HK-2 (cell line): Measurements from ENCODE around the gene CDR2L.
"Not testable (repeated sequence)": the region's sequence is repeated elsewhere in the genome, so short reads cannot be mapped to it uniquely, and the experiment has no call there.

Experiments
- DNase-seq: peaks from one replicate; pipeline ENCODE4 v3.0.0-alpha.2; 2018; ENCODE audit not compliant: unreplicated experiment

The CDR2L gene

GRCh38 chr17:74981979-74982662 lies 5.3 kb upstream of the CDR2L start:
- DNase-seq, result peak; percentile 82

- not testable (repeated sequence) for DNase-seq
These were observed 4.6 kb upstream of the CDR2L start for GRCh38 chr17:74982663-74983313.

GRCh38 chr17:74986206-74986576 lies 1.2 kb upstream of the CDR2L start:
- no peak for DNase-seq

- peak; percentile 76 for DNase-seq
These were observed 678 bp downstream of the CDR2L start for GRCh38 chr17:74987909-74988711.

- DNase-seq, result no peak
These were observed 3.2 kb downstream of the CDR2L start for GRCh38 chr17:74990581-74991105.

GRCh38 chr17:74992223-74992622 lies 4.8 kb downstream of the CDR2L start:
- no peak for DNase-seq

- no peak for DNase-seq
These were observed 7.0 kb downstream of the CDR2L start for GRCh38 chr17:74994440-74994839.

- DNase-seq, result no peak
These were observed 8.4 kb downstream of the CDR2L start for GRCh38 chr17:74995847-74996246.

- DNase-seq, result no peak
These were observed 11.4 kb downstream of the CDR2L start for GRCh38 chr17:74998783-74999182.

GRCh38 chr17:74999523-74999922 lies 12.1 kb downstream of the CDR2L start:
- DNase-seq, result no peak

- no peak for DNase-seq
These were observed 14.7 kb downstream of the CDR2L start for GRCh38 chr17:75001915-75002843.

- no peak for DNase-seq
These were observed 15.9 kb downstream of the CDR2L start for GRCh38 chr17:75003070-75003956.

GRCh38 chr17:75003957-75004355 lies 16.5 kb downstream of the CDR2L start:
- DNase-seq, result no peak

- DNase-seq, result no peak
These were observed 16.9 kb downstream of the CDR2L start for GRCh38 chr17:75004371-75004770.

GRCh38 chr17:75005291-75005690 lies 17.9 kb downstream of the CDR2L start:
- DNase-seq, result no peak

- not testable (repeated sequence) for DNase-seq
These were observed 18.7 kb downstream of the CDR2L start for GRCh38 chr17:75006084-75006483.

GRCh38 chr17:75006653-75007052 lies 19.2 kb downstream of the CDR2L start:
- no peak for DNase-seq

- DNase-seq, result no peak
These were observed 20.9 kb downstream of the CDR2L start for GRCh38 chr17:75008373-75008772.

GRCh38 chr17:75009139-75009724 lies 21.8 kb downstream of the CDR2L start:
- no peak for DNase-seq
